Measurements from ENCODE around the gene CDT1.

DNA sequence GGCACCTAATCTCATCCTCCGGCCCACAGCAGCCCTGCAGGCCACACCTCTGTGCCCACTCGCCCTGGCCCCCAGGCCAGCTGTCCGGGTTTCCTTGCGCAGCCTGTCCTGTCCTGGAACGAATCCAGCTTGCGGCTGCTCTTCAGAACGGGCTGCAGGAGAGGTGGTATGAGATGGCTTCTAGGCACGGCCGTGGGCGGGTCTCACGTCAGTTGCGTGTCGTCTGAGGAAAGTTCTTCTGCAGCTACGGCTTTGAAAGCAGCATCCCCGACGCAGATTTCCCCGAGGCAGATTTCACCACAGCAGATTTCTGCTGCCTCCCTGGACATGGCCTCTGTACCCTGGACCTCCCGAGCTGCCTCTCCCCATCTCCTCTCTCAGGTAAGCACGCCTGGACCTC, 35.0 kb downstream of the CDT1 start:
- TF ChIP-seq CTCF (IDR thresholded peaks at IDR 0.05), result no peak
- TF ChIP-seq POLR2A (IDR thresholded peaks at IDR 0.05), result no peak

All from testis (tissue), 2 donors.